Measurements from ENCODE around the gene ALDH1A2.
"Not testable (repeated sequence)": the region's sequence is repeated elsewhere in the genome, so short reads cannot be mapped to it uniquely, and the experiment has no call there.

ALDH1A2 gene

GRCh38 chr15:58040150-58040549, 25.4 kb downstream of the ALDH1A2 start:
- no peak for DNase-seq (ENCODE audit: low spot score)

- no peak for DNase-seq (ENCODE audit: low spot score)
Observed at GRCh38 chr15:58039079-58040035, 26.2 kb downstream of the ALDH1A2 start.

DNA sequence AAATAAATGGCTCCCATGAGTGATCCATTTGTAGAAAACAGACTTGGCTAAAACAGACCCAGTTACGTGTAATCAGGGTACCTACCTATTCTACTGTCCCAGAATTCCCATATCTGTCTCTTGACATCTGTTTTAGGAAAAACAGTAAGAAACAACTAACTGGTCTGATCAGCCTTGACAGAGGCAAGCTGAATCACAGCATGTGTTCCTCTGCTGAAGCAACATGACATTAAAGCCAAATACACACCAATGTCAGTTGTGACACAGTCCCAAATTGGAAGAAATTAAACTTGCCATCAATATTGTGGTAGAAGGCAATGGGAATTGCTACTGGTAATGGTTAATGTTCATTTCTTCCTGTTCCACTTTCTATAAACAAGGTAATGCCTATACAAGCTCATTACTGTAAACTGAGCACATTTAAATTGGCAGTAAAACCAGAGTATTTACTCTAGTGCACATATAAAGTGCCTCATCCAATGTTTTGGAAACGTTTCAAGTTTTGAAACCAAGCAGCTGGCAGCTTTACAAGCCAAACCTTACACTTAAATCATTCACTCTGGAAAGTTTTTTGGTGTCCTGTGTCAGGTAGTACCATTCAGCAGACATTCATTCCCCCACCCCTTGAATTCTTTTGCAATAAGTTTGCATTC, 27.0 kb downstream of the ALDH1A2 start:
- DNase-seq (ENCODE audit: low spot score) = no peak

GRCh38 chr15:58037723-58038301, 27.7 kb downstream of the ALDH1A2 start:
- no peak for DNase-seq (ENCODE audit: low spot score)

DNA sequence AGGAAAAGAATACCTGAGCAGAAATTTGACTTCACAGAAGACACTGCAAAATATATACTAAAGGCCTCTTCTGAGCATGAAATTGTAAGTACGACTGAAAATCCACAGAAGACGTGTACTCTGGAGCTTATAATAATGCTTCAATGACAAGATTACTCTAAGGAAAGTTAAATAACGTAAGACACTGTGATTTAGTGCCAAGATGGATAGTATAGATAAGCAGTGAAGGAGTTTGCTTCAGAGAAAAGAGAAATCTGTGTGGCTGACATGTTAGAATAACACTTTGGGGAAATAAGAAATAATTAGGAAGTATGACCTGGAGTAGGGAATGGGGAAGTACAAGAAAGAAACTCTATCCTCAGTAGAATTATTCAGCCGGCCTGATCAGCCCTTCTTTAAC, 28.9 kb downstream of the ALDH1A2 start:
- DNase-seq (ENCODE audit: low spot score) = no peak

- not testable (repeated sequence) for DNase-seq (ENCODE audit: low spot score)
Observed at GRCh38 chr15:58028392-58028791, 37.1 kb downstream of the ALDH1A2 start.

GRCh38 chr15:58026552-58026951, 39.0 kb downstream of the ALDH1A2 start:
- DNase-seq (ENCODE audit: low spot score) = no peak

DNA sequence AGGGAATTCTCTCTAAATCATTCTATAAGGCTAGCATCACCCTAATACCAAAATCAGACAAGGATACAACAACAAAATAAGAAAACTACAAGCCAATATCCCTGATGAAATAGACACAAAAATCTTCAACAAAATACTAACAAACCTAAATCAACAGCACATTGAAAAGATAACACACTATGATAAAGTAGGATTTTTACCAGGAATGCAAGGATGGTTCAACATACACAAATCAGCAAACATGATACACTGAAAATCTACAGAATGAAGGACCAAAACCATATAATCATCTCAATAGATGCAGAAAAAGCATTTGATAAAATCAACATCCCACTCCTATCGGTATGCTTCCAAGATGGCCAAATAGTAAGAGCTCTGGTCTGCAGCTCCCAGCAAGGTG, 39.5 kb downstream of the ALDH1A2 start:
- no peak for DNase-seq (ENCODE audit: low spot score)

- no peak for DNase-seq (ENCODE audit: low spot score)
Observed at GRCh38 chr15:58021332-58022230, 43.9 kb downstream of the ALDH1A2 start.

DNA sequence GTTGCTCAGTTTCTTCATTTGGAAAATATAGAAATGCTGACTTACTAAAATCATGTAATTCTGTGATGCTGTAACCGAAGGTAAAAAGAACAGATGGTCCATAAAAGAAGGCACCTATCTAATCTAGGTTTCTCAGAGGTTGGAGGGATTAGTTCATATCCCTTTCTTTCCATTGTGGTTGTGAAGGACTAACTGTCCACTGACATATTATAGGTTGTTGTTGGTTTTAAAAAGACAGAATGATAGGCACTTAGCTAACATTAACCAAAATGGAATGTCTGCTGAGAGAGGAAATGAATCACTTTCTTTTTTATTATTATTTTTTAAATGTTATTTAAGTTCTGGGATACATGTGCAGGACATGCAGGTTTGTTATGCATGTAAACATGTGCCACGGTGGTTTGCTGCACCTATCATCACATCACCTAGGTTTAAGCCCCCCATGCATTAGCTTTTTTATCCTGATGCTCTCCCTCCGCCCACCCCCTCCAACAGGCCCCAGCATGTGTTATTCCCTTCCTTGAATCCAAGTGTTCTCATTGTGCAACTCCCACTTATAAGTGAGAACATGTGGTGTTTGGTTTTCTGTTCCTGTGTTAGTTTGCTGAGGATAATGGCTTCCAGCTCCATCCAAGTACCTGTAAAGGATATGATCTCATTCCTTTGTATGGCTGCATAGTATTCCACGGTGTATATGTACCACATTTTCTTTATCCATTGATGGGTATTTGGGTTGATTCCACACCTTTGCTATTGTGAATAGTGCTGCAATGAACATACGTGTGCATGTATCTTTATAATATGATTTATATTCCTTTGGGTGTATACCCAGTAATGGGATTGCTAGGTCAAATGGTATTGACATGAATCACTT, 45.8 kb downstream of the ALDH1A2 start:
- no peak for DNase-seq (ENCODE audit: low spot score)

GRCh38 chr15:58017869-58018268, 47.6 kb downstream of the ALDH1A2 start:
- DNase-seq (ENCODE audit: low spot score) = no peak

DNA sequence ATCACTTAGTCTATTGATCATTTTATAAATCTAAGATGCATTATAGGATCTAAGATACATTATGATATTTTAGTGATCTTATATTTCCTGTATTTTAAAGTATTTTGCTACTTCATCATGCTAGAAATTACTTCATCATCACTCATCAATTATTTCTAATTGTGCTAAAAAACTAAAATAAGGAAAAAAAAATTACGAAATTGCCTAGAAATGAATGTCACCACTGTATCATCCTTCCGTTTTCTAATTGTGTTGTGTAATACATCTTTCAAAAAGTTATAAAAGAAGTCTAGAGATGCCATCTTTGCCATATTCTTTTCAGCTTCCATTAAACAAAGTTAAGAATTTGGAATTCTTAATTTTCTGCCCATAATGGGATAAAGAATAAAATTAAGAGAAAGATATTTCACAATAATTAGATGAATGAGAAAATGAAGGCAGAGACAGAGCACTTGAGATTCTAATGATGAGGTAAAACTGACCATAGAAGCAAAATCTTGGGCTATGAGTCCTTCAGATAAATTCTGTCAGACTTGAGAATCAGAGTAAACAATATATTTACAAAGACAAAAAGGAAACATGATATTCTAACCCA, 48.8 kb downstream of the ALDH1A2 start:
- DNase-seq (ENCODE audit: low spot score) = no peak

- peak; percentile 16 for DNase-seq (ENCODE audit: low spot score)
Observed at GRCh38 chr15:58015565-58015964, 49.9 kb downstream of the ALDH1A2 start.

DNA sequence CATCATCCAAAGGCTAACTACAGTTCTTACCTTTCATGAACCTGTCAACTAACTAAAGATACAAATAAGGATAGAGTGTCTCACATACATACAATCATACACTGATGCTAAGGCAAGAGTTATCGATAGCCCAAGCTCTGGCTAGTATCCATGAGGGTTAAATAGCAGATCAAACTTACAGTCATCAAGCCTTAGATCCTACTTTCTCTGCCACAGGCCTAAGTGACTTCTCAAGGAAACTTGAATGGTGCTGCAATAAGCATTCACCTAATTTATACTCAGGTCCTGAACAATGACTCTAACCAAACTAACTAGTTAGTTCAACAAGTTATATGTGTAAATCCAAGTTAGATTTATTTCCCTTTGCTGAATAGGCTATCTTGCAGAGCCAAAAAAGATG, 51.0 kb downstream of the ALDH1A2 start:
- DNase-seq (ENCODE audit: low spot score) = no peak

- DNase-seq (ENCODE audit: low spot score) = no peak
Observed at GRCh38 chr15:58014040-58014439, 51.5 kb downstream of the ALDH1A2 start.

DNA sequence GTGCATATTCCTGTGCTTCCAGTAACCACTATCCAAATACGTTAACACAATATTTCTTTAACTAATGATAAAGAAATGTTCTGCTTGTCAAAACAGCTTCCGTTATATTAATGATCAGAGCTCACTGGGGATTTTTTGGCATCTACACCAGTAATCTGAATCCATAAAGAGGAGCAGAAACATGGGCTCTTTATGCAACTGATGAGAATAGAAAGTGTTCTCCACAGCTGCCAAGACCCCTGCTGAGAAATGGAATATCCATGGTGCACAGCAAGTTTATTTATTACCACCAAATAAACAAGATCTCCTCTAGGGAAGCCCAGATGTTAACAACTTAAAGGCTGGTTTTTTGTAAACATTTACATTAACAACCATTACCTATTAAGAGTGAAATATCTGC, 54.5 kb downstream of the ALDH1A2 start:
- no peak for DNase-seq (ENCODE audit: low spot score)

DNA sequence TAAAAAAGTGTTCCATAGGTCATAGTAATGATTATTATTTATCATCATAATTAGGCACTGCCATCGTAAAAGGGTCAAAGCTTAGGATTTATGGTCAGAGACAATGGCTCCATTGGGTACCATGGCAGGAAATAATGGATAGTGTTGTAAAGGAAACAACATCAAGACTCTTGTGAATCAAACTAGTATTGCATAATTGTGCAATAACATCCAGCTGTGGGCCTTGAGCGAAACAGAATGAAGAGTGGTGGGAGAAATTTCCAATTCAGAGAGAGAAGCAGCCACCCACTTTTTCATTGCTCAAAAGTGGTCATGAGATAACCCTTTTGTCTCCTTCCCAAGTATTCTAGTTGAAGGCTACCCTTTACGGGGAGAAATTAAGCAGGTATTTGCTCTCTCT, 61.7 kb downstream of the ALDH1A2 start:
- DNase-seq (ENCODE audit: low spot score) = no peak

GRCh38 chr15:58002338-58003126, 63.0 kb downstream of the ALDH1A2 start:
- DNase-seq (ENCODE audit: low spot score) = no peak

DNA sequence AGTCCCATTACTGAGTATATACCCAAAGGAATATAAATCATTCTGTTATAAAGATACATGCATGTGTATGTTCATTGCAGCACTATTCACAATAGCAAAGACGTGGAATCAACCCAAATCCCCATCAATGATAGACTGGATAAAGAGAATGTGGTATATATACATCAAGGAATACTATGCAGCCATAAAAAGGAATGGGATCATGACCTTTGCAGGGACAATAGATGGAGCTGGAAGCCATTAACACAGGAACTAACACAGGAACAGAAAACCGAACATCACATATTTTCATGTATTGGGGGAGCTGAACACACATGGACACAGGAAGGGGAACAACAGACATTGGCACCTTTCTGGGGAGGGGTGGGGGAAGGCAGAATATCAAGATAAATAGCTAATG, 65.8 kb downstream of the ALDH1A2 start:
- DNase-seq (ENCODE audit: low spot score) = not testable (repeated sequence)

GRCh38 chr15:57996561-57996960, 69.0 kb downstream of the ALDH1A2 start:
- no peak for DNase-seq (ENCODE audit: low spot score)

Data from AG20443 (cell line).